ENCODE results near the gene PTH1R.

Gene PTH1R

GRCh38 chr3:46850468-46850779, 27.1 kb upstream of the PTH1R start:
- DNase-seq, result no peak

DNA sequence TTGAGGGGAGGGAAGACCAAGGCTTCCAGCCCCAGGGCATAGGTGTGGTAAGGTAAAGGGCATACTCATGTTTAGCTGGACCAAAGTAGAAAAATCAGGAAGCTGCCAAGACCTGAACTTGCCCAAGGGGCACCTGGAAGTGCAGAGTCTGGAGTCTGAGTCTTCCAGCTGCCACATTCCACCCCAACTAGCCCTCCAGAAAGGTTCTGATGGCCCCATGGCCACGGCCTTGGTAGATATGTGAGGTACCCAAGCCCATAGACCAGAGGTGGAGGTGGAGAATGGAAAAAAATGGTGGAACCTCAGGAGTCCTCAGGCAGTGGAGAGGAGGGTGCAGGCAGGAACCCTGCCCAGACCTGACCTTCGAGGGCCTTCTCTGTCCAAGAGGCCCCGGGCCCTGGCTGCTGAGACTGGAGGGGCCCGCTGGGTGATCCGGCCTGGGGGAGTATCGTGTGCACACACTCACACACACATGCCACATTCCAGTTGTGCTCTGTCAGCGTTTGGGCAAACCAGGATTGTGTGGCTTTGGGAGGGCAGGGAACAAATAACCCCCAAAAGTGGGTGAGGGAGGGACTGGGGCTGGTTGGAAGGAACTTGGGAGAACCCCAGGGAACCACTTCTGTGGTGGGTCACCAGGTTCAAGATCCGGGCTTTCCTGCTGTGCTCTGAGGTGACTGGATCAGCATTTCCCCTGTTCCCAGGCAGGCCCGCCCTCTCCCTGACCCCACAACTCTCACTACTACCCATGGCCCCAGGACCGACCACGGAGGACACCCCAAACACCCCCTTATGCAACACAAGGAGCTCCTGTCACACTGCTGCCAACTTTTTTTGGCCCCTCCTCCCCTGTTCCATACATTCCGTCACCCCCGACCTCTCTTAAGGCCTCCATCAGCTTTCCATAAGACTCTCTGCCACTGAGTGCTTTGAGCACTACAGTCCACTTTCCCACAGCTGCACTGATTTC, 25.9 kb upstream of the PTH1R start:
- DNase-seq, result no peak

DNA sequence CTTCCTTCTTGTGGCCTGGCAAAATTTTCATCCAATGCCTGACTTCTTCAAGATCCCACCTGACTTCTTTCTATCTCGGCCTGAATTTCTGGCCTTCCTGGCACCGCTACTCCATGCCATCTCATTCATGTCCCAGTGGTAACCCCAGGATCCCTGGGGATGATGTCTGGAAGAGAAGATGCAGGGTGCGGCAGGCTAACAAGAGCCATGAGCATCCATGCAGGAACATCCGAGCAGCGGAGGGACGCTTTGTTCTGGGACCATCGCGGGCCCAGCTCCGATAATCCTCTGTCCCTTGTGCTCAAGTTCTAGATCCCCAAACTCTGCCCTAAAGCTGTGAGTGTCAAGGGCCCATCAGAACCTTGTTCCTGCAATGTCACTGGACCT, 25.2 kb upstream of the PTH1R start:
- no peak for DNase-seq

DNA sequence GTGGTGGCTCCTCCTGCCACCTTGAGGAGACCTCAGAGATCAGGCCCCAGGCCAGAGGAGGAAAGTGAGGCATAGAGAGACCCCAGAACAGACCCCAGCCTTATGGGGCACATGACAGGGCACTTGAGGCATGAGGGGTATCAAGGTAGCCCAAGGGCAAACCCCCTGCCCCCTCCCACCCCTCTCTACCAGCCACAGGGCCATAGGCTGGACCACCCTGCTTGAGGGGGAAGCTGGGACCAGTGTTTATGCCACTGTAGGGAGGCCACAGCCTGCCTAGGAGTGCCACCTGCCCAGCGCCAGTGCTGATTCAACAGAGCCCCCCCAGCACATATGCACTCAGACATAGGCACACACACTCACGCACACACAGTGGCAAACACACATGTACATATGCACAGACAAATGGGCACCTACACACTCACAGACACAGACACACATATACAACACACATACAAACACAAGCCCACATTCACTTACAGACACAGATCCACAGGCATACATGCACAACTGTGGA, 24.6 kb upstream of the PTH1R start:
- DNase-seq, result no peak

GRCh38 chr3:46853441-46854415, 23.8 kb upstream of the PTH1R start:
- no peak for DNase-seq

DNA sequence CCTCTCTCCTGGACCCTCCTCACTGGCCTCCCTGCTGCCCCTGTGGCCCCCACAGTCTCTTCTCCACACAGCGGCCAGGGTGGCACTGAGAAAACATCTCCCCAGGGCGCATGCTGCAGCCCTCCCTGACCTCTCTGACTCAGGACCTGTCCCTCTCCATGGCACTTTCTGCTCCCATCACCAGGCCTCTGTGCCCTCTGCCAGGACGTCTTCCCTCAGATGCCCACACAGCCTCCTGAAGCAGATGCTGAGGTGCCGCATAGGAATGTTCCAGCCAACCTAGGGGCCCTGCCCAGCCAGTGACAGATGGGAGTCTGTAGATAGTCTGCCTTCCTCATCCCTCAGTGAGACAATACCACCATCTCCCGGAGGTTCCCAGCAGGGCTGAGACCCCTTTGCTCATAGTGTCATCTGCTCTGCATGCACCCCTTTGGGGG, 22.9 kb upstream of the PTH1R start:
- no peak for DNase-seq

- DNase-seq, result no peak
Measured at GRCh38 chr3:46856576-46857471, 20.7 kb upstream of the PTH1R start.

DNA sequence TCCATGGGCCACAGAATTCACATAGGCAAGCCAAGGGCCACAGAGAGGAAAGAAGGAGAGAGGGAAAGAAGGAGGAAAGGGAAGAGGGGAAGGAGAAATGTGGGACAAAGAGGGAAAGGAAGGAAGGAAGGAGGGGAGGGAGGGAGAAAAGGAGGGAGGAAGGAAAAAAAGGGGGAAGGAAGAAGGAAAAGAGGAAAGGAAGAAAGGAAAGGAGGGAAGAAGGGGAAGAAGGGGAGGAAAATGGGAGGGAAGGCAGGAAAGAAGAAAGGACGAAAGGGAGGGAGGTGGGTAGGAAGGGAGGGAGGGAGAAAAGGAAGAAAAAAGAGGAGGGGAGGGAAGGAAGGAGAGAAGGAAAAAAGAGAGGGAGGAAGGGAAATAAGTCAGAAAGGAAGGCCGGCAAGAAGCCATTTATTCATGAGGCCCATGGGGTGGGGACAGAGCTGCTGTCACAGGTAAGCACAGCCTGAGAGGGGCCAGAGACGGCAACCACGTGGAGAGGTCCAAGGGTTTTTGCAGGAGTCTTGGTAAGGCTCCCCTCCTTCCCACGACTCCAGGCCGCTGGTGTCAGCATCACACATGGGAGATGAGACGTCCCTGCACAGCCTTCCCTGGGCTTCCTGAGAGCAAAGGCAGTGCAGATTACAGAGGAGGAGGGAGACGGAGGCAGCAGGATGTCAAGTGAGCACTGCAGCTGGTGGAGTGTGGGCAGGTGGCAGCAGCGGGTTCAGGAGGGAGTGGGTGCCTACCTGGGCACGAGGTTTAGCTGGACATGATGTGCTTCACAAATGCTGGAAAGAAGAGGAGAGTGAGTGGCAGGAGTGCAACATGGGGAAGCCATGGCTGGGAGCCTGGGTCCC, 19.8 kb upstream of the PTH1R start:
- no peak for DNase-seq

GRCh38 chr3:46858456-46858855, 19.1 kb upstream of the PTH1R start:
- no peak for DNase-seq

GRCh38 chr3:46859001-46859710, 18.4 kb upstream of the PTH1R start:
- no peak for DNase-seq

DNA sequence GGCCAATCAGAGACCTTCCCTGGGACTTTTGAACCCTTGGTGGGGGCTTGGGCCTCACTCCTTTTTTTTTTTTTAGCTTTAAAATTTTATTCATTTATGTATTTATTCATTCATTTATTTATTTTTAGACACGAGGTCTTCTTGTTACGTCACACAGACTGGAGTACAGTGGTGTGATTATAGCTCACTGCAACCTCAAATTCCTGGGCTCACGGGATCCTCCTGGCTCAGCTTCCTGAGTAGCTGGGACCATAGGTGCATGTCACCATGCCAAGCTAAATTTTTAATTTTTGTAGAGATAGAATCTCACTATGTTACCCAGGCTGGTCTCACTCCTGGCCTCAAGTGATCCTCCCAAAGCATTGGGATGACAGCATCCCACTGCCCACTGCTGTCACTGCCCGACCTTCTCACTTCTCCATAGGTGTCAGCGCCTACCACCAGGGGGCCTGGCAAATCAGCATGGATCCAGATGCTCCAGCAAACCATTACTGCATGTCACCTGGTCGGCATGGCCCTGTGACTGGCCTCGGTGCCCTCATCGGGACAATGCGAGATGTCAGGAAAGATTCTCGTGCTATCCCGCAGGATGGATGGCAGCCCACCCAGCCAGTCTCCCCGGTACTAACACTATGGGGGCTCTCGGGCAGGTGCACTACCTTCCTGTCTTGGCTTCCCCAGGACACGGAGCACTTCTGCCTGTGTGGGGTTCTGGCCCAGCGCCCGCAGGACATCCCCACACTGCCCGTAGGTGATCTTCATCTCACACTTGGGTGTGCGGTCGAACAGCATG, 17.3 kb upstream of the PTH1R start:
- no peak for DNase-seq

GRCh38 chr3:46860810-46861604, 16.5 kb upstream of the PTH1R start:
- no peak for DNase-seq

DNA sequence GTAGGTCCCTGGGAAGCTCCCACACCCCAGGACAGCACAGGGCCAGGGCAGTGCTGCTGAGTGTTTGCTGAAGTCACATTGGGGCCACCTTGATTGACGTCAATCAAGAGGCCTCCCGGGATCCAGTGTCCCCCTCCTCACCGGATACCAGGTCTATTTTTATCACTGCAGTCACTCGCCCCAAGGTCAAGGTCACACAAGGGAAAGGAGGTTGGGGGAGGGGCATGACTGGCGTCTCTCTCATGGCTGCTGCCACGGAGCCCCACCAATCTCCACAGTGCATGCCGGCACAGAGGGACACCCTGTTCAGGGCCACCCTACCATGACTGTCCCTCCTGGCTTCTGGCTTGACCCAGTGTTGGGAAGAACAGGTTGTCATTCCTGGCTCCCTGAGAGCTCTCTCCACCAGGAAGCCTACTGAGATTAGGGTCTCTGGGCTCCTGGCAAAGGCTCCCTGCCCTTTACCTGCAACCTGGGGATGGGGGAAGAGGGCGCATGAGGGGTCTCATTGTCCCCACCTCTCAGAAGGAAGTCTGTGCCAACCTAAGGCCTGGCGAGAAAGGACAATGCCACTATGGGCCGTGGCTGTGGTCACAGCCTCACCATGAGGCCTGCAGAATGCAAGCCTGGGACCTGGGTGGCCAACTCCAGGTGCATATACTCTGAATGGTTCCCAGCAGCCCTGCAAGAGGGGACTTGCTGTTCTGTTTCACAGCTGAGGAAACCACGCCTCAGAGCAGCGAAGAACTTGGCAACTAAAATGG, 15.7 kb upstream of the PTH1R start:
- no peak for DNase-seq

DNA sequence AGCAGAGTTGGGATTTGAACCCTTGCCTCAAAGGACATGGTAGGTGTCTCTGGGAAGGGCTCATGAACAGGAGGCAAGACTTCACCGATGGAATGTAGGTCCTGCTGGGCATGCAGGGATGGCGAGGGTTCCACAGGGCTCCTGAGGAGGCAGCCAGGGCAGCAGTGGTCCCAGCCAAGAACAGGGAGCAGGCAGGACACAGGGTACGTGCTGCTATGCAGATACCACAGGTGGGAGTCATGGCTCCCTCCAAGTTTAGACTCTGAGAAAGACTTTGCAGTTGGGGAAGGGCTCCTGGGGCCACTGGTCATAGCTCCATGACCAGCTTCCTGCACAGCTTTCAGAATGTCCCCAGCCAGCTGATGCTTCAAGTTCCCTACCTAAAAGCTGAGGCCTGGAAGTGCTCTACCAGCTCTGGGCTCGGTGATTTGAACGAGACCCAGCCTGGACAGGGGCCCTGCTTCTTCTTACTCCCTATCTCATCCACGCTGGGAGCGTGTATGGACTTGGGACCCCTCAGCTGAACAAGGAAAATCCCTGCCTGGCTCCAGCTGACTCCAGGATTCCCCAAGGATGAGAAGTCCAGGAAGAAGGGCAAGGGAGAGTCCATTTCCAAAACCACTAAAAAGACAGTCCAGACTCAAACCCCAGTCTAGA, 15.0 kb upstream of the PTH1R start:
- DNase-seq, result no peak

- DNase-seq, result no peak
Measured at GRCh38 chr3:46863261-46863782, 14.2 kb upstream of the PTH1R start, which contains the start of gene MYL3. Gene MYL3 (minus strand): TSS chr3:46863444. CDS start chr3:46863390, 54 bp downstream.

DNA sequence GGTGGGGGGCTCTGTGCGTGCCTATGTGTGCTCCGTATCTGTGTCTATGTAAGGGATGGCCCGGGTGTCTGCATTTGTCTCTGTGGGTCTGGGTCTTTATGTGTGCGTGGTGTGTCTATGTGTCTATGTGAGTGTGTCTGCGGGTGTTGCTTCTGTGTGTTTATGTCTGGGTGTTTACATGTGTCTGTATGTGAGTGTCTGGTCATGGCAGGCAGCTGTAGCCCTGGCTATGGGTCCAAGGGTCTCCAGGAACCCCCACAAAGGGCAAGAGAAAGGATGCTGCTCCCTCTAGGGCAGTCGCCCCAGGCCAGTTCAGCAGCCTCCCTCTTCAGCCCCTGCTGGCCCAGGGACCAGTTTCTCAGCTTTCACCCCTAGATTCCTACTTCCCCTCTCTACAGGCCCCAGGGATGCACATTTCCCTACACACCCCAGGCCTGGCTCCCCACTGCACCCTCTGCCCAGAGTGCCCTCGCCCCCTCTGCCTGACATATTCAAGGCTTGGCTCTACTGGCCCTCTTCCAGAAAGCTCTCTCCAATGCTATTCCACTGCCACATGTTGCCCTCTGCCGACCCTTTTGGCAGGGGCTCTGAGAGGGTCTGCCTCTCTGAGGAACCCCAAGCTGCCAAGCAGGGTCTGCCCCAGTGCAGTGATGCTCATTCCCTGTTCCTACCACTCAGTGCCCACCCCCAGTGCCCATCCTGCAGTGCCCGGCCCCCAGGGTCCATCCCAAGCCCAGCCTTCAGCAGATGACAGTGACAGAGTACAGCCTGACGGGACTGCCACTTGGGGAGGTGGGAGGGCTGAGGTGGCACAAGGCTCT, 13.2 kb upstream of the PTH1R start:
- DNase-seq, result no peak

All from amniotic stem cell (primary cell).